H1 (cell line): ENCODE data around the gene PPIH. TPM values are rescaled to one million over a fixed set of nuclear protein-coding genes. Genes with fewer than 3 reads are reported as not detected.

Experiments
- GTF2F1 ChIP-seq: IDR thresholded peaks from 2 replicates; pipeline ENCODE4 v1.6.1; 2012; ENCODE audit warnings: low read depth, low read length, improper control_type of control experiment, borderline replicate concordance
- JUN ChIP-seq: IDR thresholded peaks from 2 replicates; pipeline ENCODE4 v1.6.1; 2011; ENCODE audit warnings: low read depth, mild to moderate bottlenecking, improper control_type of control experiment, low read length
- PHF8 ChIP-seq: fragments of 200-600 bp; sonication (generic); conservative IDR thresholded peaks from 2 replicates; pipeline ENCODE4 v1.7.1; 2012; ENCODE audit warnings: low read depth, mild to moderate bottlenecking, inconsistent platforms, low read length, moderate library complexity
- SIX5 ChIP-seq: IDR thresholded peaks from 2 replicates; pipeline ENCODE4 v1.6.1; 2011; ENCODE audit warnings: mild to moderate bottlenecking, low read depth, low read length
- TCF12 ChIP-seq: IDR thresholded peaks from 2 replicates; pipeline ENCODE4 v1.6.1; 2011; ENCODE audit warnings: low read depth, mild to moderate bottlenecking, low read length
- polyA plus RNA-seq, 7 experiments: library from polyadenylated mRNA; depleted of rRNA in 3 of 7; stranded (reverse) in 5 of 7; unstranded in 2 of 7; fragments of >200 nt in 5 of 7; fragments of 200-250 nt in 2 of 7; gene quantifications; 1 replicate in 5 of 7; 2 replicates in 1 of 7; 4 replicates in 1 of 7; pipeline versions ENCODE4 v1.2.1 to v1.2.3, GENCODE V29; 2011 to 2013; ENCODE audit warnings: missing spikeins in 2 of 7, mixed read lengths in 2 of 7
- total RNA-seq: library from RNA; stranded (reverse); fragmentation: NEBNext Ultra II Directional; extraction: Animal tissue kit (Norgen Biotek cat#: 25700); gene quantifications from 2 replicates; pipeline ENCODE4 v1.2.1, GENCODE V29; 2021

Gene PPIH
- total and polyA plus RNA-seq, 2 of the 8 experiments (the other 6 are each of a cell fraction or from before 2014, with no cell fraction given), result 78.1 to 91.5 TPM

GRCh38 chr1:42679364-42679983 is 21.3 kb downstream of the PPIH start (continued):
- no peak for TF ChIP-seq TCF12
- TF ChIP-seq GTF2F1, result no peak
- no peak for TF ChIP-seq SIX5
- no peak for TF ChIP-seq JUN
- no peak for TF ChIP-seq PHF8
